Measurements from ENCODE around the gene GUCY1B1.

Gene GUCY1B1

GRCh38 chr4:155849042-155849441, 90.2 kb downstream of the GUCY1B1 start:
- Mint-ChIP-seq H3K4me3 (no peak overlapping the region), H3K36me3 (ENCODE audit: low read depth) (no peaks in the 10 kb centered on the region), H3K27me3 (no peaks in the 10 kb centered on the region), H3K27ac (no peak overlapping the region), H3K4me1 (ENCODE audit: low read depth) (no peaks in the 10 kb centered on the region), H3K9me3 (peaks cover 5% of the 10 kb centered on the region)

GRCh38 chr4:155853189-155853588, 94.4 kb downstream of the GUCY1B1 start:
- no peak overlapping the region for H3K4me3 Mint-ChIP-seq
- H3K36me3 Mint-ChIP-seq (ENCODE audit: low read depth), result no peaks in the 10 kb centered on the region
- no peaks in the 10 kb centered on the region for H3K4me1 Mint-ChIP-seq (ENCODE audit: low read depth)
- peaks cover 4% of the 10 kb centered on the region for H3K27me3 Mint-ChIP-seq
- H3K27ac Mint-ChIP-seq, result no peak overlapping the region
- peaks cover 5% of the 10 kb centered on the region for H3K9me3 Mint-ChIP-seq

GRCh38 chr4:155854582-155855226, 95.9 kb downstream of the GUCY1B1 start:
- Mint-ChIP-seq H3K9me3 (peaks cover 3% of the 10 kb centered on the region), H3K27ac (no peak overlapping the region), H3K36me3 (ENCODE audit: low read depth) (no peaks in the 10 kb centered on the region)

GRCh38 chr4:155855897-155856296, 97.1 kb downstream of the GUCY1B1 start:
- no peaks in the 10 kb centered on the region for H3K9me3 Mint-ChIP-seq
- no peaks in the 10 kb centered on the region for H3K36me3 Mint-ChIP-seq (ENCODE audit: low read depth)
- H3K27me3 Mint-ChIP-seq, result peaks cover 4% of the 10 kb centered on the region
- no peak overlapping the region for H3K4me3 Mint-ChIP-seq
- no peak overlapping the region for H3K27ac Mint-ChIP-seq
- no peaks in the 10 kb centered on the region for H3K4me1 Mint-ChIP-seq (ENCODE audit: low read depth)

More at GRCh38 chr4:155854582-155855226, 95.9 kb downstream of the GUCY1B1 start:
- Mint-ChIP-seq H3K27me3 (peaks cover 4% of the 10 kb centered on the region), H3K4me3 (no peak overlapping the region), H3K4me1 (ENCODE audit: low read depth) (no peaks in the 10 kb centered on the region)

Data from stimulated activated naive CD8-positive, alpha-beta T cell treated with anti-CD3 and anti-CD28 coated beads, Interleukin-15, Interleukin-2, amounts not matched to agents 100 ng/mL and 50 ng/mL, for 24 hours (primary cell).